CD8-positive, alpha-beta memory T cell (primary cell): Measurements from ENCODE around the gene NDN. TPM values are rescaled to one million over a fixed set of nuclear protein-coding genes. Genes with fewer than 3 reads are reported as not detected.

Experiments
- CTCF ChIA-PET: fragments of 350-600 bp; sonication (Branson Sonifier 250); formaldehyde crosslinking; loops from one replicate; lab custom pipeline; 2021; ENCODE audit warnings: antibody characterized with exemption; lab: Charles Lee
- POLR2A ChIA-PET: fragments of 350-600 bp; sonication (Branson Sonifier 250); formaldehyde crosslinking; loops from one replicate; lab custom pipeline; 2021; ENCODE audit warnings: antibody characterized with exemption; lab: Charles Lee
- DNase-seq, 5 donors: peaks; one replicate each; pipeline versions ENCODE4 v3.0.0 to v3.0.0-alpha.2; 2020 to 2022; ENCODE audit warnings: mixed read lengths in 1 of 5
- H3K27ac ChIP-seq: one replicate; pipeline ENCODE4 v1.7.0; 2013; ENCODE audit warnings: low read depth, mild to moderate bottlenecking, low read length, moderate library complexity
- H3K27me3 ChIP-seq: 2 replicates; pipeline ENCODE4 v1.7.0; 2013; ENCODE audit warnings: low read length, mild to moderate bottlenecking; ENCODE audit not compliant: insufficient read depth, poor library complexity, severe bottlenecking
- H3K36me3 ChIP-seq: 2 replicates; pipeline ENCODE4 v1.7.0; 2013; ENCODE audit warnings: mild to moderate bottlenecking, low read length, moderate library complexity; ENCODE audit not compliant: insufficient read depth
- H3K4me1 ChIP-seq: 2 replicates; pipeline ENCODE4 v1.7.0; 2013; ENCODE audit warnings: mild to moderate bottlenecking, low read length, moderate library complexity; ENCODE audit not compliant: insufficient read depth
- H3K4me3 ChIP-seq: 2 replicates; pipeline ENCODE4 v1.7.0; 2013; ENCODE audit warnings: mild to moderate bottlenecking, low read length
- H3K9me3 ChIP-seq: 2 replicates; pipeline ENCODE4 v1.7.0; 2013; ENCODE audit warnings: mild to moderate bottlenecking, low read length
- H3K27ac Mint-ChIP-seq, 8 donors: one replicate each; pipeline ENCODE4 v1.8.0; 2020 to 2021; ENCODE audit warnings: mixed read lengths in 8 of 8, mild to moderate bottlenecking in 6 of 8, inconsistent platforms in 3 of 8, moderate library complexity in 3 of 8
- H3K27me3 Mint-ChIP-seq, 2 donors: one replicate each; pipeline ENCODE4 v1.8.0; 2020 to 2021; ENCODE audit warnings: mixed read lengths in 2 of 2, mild to moderate bottlenecking in 1 of 2, moderate library complexity in 1 of 2
- H3K36me3 Mint-ChIP-seq, 3 donors: one replicate each; pipeline ENCODE4 v1.8.0; 2020 to 2021; ENCODE audit warnings: mixed read lengths in 3 of 3, inconsistent platforms in 1 of 3, mild to moderate bottlenecking in 1 of 3
- H3K4me1 Mint-ChIP-seq, 3 donors: one replicate each; pipeline ENCODE4 v1.8.0; 2020 to 2021; ENCODE audit warnings: mixed read lengths in 3 of 3, inconsistent platforms in 1 of 3, mild to moderate bottlenecking in 1 of 3
- H3K4me3 Mint-ChIP-seq, 7 donors: one replicate each; pipeline ENCODE4 v1.8.0; 2020 to 2021; ENCODE audit warnings: mixed read lengths in 7 of 7, mild to moderate bottlenecking in 6 of 7, moderate library complexity in 4 of 7, inconsistent platforms in 2 of 7
- H3K9me3 Mint-ChIP-seq, 5 donors: one replicate each; pipeline ENCODE4 v1.8.0; 2020 to 2022; ENCODE audit warnings: mixed read lengths in 5 of 5, mild to moderate bottlenecking in 3 of 5, moderate library complexity in 2 of 5, inconsistent platforms in 1 of 5
- polyA plus RNA-seq: library from polyadenylated mRNA; unstranded; fragments of 300-500 nt; fragmentation: Illumina TruSeq; gene quantifications from one replicate; pipeline ENCODE4 v1.2.3, GENCODE V29; 2021
- total RNA-seq, 2 experiments: library from RNA; stranded (reverse); gene quantifications; one replicate each; pipeline ENCODE4 v1.2.3, GENCODE V29; 2021

NDN gene
- total and polyA plus RNA-seq, 3 experiments from 2014 or later, result 0.77 to 1.2 (median 0.81) TPM

GRCh38 chr15:23646165-23647000 is 40.7 kb downstream of the NDN start:
- H3K36me3 Mint-ChIP-seq, result no peaks in the 10 kb centered on the region
- no peak for DNase-seq
- ChIA-PET POLR2A (no interaction called here), CTCF (no interaction called here)
- no peaks in the 10 kb centered on the region for H3K4me1 ChIP-seq
- no peaks in the 10 kb centered on the region for H3K9me3 ChIP-seq
- H3K4me1 Mint-ChIP-seq, result no peaks in the 10 kb centered on the region
- no peak overlapping the region for H3K27ac ChIP-seq
- peaks cover 3% of the 10 kb centered on the region for H3K27me3 ChIP-seq
- H3K4me3 ChIP-seq, result no peak overlapping the region
- peaks cover 0 to 9% of the 10 kb centered on the region in 2 donors for H3K27me3 Mint-ChIP-seq
- no peak overlapping the region for H3K4me3 Mint-ChIP-seq
- peaks cover 0 to 2% (median 0%) of the 10 kb centered on the region in 5 donors for H3K9me3 Mint-ChIP-seq
- no peaks in the 10 kb centered on the region for H3K36me3 ChIP-seq
- H3K27ac Mint-ChIP-seq, result no peak overlapping the region

DNA sequence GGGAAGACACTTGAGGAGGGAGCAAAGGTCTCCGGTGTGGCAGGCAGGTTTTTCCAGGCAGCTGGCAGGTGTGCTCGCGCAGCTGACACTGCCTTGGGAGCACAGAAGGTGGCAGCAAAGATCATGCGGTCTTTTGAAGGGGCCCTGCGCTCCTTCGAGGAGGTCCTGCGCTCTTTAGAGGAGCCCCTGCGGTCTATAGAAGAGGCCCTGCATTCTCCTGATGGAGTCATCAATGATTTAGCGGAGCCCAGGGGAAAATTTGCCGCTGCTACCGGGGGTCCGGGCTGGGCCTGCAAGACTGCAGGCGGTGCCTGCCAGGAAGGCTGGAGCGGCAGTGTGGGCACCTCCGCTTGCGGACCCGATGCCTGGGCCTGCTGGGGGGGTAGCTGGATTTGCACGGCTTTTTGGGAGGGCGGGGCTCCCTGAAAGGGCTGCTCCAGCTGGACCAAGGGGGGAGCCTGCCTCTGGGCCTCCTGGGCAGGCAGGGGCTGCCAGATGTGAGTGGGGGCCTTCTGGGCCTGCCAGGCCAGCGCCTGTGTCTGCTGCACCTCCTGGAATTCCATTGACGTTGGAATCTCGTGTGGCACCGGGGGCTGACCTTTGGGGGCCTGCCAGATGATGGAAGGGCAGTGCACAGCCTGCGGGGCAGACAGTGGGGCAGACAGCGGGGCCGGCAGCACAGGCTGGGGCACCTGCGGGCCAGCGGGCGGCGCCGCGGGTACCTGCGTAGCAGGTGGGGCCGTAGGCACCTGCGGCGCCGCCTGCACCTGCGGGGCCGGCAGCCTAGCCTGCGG is 41.5 kb downstream of the NDN start:
- H3K36me3 ChIP-seq, result no peaks in the 10 kb centered on the region
- Mint-ChIP-seq H3K27me3 (peaks cover 0 to 11% of the 10 kb centered on the region in 2 donors), H3K9me3 (peaks cover 0 to 2% (median 0%) of the 10 kb centered on the region in 5 donors), H3K4me3 (no peak overlapping the region), H3K27ac (no peak overlapping the region), H3K36me3 (no peaks in the 10 kb centered on the region), H3K4me1 (no peaks in the 10 kb centered on the region)
- POLR2A ChIA-PET, result no interaction called here
- CTCF ChIA-PET, result no interaction called here
- peaks cover 3% of the 10 kb centered on the region for H3K27me3 ChIP-seq
- no peak for DNase-seq
- H3K4me1 ChIP-seq, result no peaks in the 10 kb centered on the region
- no peak overlapping the region for H3K4me3 ChIP-seq
- no peak overlapping the region for H3K27ac ChIP-seq
- H3K9me3 ChIP-seq, result no peaks in the 10 kb centered on the region

DNA sequence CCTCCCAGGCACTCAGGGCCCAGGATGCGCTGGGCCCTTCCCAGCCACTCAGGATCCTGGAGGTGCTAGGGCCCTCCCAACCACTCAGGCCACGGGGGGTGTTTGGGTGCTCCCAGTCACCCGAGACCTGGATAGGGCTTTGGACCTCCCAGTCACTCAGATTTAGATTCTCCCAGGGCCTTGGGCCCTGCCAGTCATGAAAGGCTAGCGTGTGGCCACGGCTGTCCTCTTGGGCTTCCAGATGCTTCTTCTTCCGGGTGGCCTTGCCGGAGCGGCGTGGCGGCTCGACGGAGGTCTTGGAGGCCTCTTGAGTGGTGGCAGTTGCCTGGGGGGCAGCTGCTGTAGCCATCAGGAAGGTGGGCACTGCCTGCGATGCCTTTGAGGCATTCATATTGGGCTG is 42.3 kb downstream of the NDN start:
- Histone ChIP-seq H3K27ac (no peak overlapping the region), H3K4me3 (no peak overlapping the region), H3K4me1 (no peaks in the 10 kb centered on the region), H3K27me3 (peaks cover 3% of the 10 kb centered on the region), H3K36me3 (no peaks in the 10 kb centered on the region), H3K9me3 (no peaks in the 10 kb centered on the region)
- Mint-ChIP-seq H3K9me3 (peaks cover 0 to 2% (median 0%) of the 10 kb centered on the region in 5 donors), H3K36me3 (no peaks in the 10 kb centered on the region), H3K4me3 (no peak overlapping the region), H3K27ac (no peak overlapping the region), H3K4me1 (no peaks in the 10 kb centered on the region), H3K27me3 (peaks cover 0 to 11% of the 10 kb centered on the region in 2 donors)
- CTCF ChIA-PET, result no interaction called here
- no peak for DNase-seq
- POLR2A ChIA-PET, result no interaction called here

DNA sequence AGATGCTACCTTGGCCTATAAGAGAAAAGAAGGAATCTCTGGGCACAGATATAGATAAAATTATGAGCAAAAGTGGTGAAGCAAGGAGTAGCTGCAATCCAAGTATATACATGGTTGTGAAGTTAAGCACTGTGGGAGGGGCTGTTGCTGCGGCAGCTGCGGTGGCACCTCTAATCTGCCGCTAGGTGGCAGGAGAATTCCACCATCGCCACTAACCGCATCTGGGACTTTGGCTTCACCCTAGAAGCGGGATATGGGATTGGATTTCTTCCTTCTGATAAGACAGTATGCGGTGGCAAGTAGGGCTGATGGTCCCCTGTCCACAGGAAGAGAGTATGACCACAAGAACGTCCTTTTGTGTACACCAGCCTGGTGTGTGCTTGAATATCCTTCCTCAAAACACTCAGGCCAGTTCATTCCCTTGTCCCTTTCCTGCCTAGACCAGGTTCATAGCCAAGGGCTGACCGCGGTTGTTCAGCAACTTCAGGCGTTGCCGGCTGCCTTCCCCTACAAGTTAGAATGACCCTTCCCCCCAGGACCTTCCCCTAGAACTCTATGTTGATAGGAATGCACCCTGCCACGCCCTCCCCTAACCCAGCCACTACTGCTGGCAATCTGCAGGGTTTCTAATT is 44.6 kb downstream of the NDN start:
- H3K36me3 ChIP-seq, result no peaks in the 10 kb centered on the region
- no peak overlapping the region for H3K27ac ChIP-seq
- POLR2A ChIA-PET, result no interaction called here
- no peak overlapping the region for H3K4me3 Mint-ChIP-seq
- no peaks in the 10 kb centered on the region for H3K4me1 Mint-ChIP-seq
- H3K4me3 ChIP-seq, result no peak overlapping the region
- CTCF ChIA-PET, result no interaction called here
- no peak overlapping the region for H3K27ac Mint-ChIP-seq
- H3K4me1 ChIP-seq, result no peaks in the 10 kb centered on the region
- H3K27me3 ChIP-seq, result peaks cover 3% of the 10 kb centered on the region
- H3K9me3 Mint-ChIP-seq, result peaks cover 0 to 5% (median 0%) of the 10 kb centered on the region in 5 donors
- no peaks in the 10 kb centered on the region for H3K36me3 Mint-ChIP-seq
- H3K27me3 Mint-ChIP-seq, result peaks cover 0 to 11% of the 10 kb centered on the region in 2 donors
- no peaks in the 10 kb centered on the region for H3K9me3 ChIP-seq
- peak in 1 of 5 donors; percentile 6 for DNase-seq

Other genes starting within 250 kb of the NDN start
- gene GOLGA6L2, start 240.1 kb downstream of the NDN start, total RNA-seq, result not detected
- not detected for gene GOLGA6L2, start 240.1 kb downstream of the NDN start, polyA plus RNA-seq
- 1 to 10 TPM in 1 of 2 experiments, under 1 TPM in 1; 0.98 to 1.1 TPM for gene MKRN3, start 121.6 kb downstream of the NDN start, total RNA-seq
- 3.0 TPM for gene MKRN3, start 121.6 kb downstream of the NDN start, polyA plus RNA-seq
- not detected for gene MAGEL2, start 39.4 kb downstream of the NDN start, total RNA-seq
- gene MAGEL2, start 39.4 kb downstream of the NDN start, polyA plus RNA-seq, result not detected